Prostate gland (tissue), 2 donors: ENCODE results near the gene PLEKHM1. TPM values are rescaled to one million over a fixed set of nuclear protein-coding genes. Genes with fewer than 3 reads are reported as not detected.
"Not testable (repeated sequence)": the region's sequence is repeated elsewhere in the genome, so short reads cannot be mapped to it uniquely, and the experiment has no call there.

ENCODE experiments used
- DNase-seq: peaks from one replicate; pipeline ENCODE4 v3.0.0-alpha.2; 2019; ENCODE audit warnings: low spot score
- H3K27ac ChIP-seq, 2 donors: fragments of 200-600 bp; sonication (generic); 2 replicates each; pipeline ENCODE4 v1.5.1; 2017 to 2019
- H3K27me3 ChIP-seq: fragments of 200-600 bp; sonication (generic); replicated peaks from 2 replicates; pipeline ENCODE4 v1.5.1; 2019; ENCODE audit not compliant: insufficient read depth
- H3K36me3 ChIP-seq, 2 donors: fragments of 200-600 bp; sonication (generic); 1 replicate in 1 of 2; 2 replicates in 1 of 2; pipeline versions ENCODE4 v1.5.1 to v1.8.1; 2017 to 2019
- H3K4me1 ChIP-seq: fragments of 200-600 bp; sonication (generic); replicated peaks from 2 replicates; pipeline ENCODE4 v1.5.1; 2019
- H3K4me3 ChIP-seq, 2 donors: fragments of 200-600 bp; sonication (generic); 2 replicates each; pipeline ENCODE4 v1.5.1; 2017 to 2019
- H3K9me3 ChIP-seq: fragments of 200-600 bp; sonication (generic); 2 replicates; pipeline ENCODE4 v1.5.1; 2017
- WGBS: methylation state at CpG from one replicate; pipeline ENCODE4 v1.1.5; 2018; 5-methylcytosine and 5-hydroxymethylcytosine counted together
- intact Hi-C: fragments of 100-400 bp; cut with DNase I; formaldehyde crosslinking; loops from one replicate; pipeline ENCODE4 v1.14.2; 2022
- total RNA-seq, 2 donors: library from RNA; depleted of rRNA; stranded (reverse); fragments of >200 nt; gene quantifications; one replicate each; pipeline ENCODE4 v1.1.0, GENCODE V29; 2016

PLEKHM1 gene
- total RNA-seq, 2 donors from 2014 or later: 33.2 to 39.8 TPM

- DNase-seq, H3K9me3 ChIP-seq, H3K36me3 ChIP-seq, H3K27ac ChIP-seq, intact Hi-C loops, H3K4me1 ChIP-seq, H3K4me3 ChIP-seq, H3K27me3 ChIP-seq: not testable (repeated sequence)
- WGBS: 61% methylated on average over 7 of the region's 7 CpGs
Observed at GRCh38 chr17:45448066-45448465, 42.5 kb downstream of the PLEKHM1 start.

GRCh38 chr17:45447650-45448049 lies 42.9 kb downstream of the PLEKHM1 start:
- H3K36me3 ChIP-seq, intact Hi-C loops, H3K9me3 ChIP-seq, H3K27me3 ChIP-seq, H3K4me1 ChIP-seq, H3K27ac ChIP-seq, H3K4me3 ChIP-seq, DNase-seq: not testable (repeated sequence)
- WGBS: 75% methylated on average over 14 of the region's 14 CpGs

- not testable (repeated sequence) for H3K36me3 ChIP-seq, H3K9me3 ChIP-seq
Observed at GRCh38 chr17:45446872-45447625, 43.5 kb downstream of the PLEKHM1 start.

GRCh38 chr17:45445901-45446743 lies 44.4 kb downstream of the PLEKHM1 start:
- intact Hi-C loops, DNase-seq, H3K27me3 ChIP-seq, H3K4me3 ChIP-seq, H3K4me1 ChIP-seq, H3K9me3 ChIP-seq, H3K36me3 ChIP-seq, H3K27ac ChIP-seq: not testable (repeated sequence)
- WGBS: 79% methylated on average over 16 of the region's 16 CpGs

More at GRCh38 chr17:45446872-45447625, 43.5 kb downstream of the PLEKHM1 start:
- WGBS: 76% methylated on average over 8 of the region's 8 CpGs
- H3K27ac ChIP-seq, H3K4me3 ChIP-seq, H3K27me3 ChIP-seq, DNase-seq, intact Hi-C loops, H3K4me1 ChIP-seq: not testable (repeated sequence)

- H3K4me1 ChIP-seq, intact Hi-C loops, DNase-seq, H3K4me3 ChIP-seq, H3K27me3 ChIP-seq, H3K9me3 ChIP-seq, H3K36me3 ChIP-seq, H3K27ac ChIP-seq: not testable (repeated sequence)
- WGBS: 91% methylated on average over 21 of the region's 21 CpGs
Observed at GRCh38 chr17:45444856-45445820, 45.4 kb downstream of the PLEKHM1 start.

- H3K9me3 ChIP-seq, DNase-seq, H3K27me3 ChIP-seq, intact Hi-C loops, H3K4me1 ChIP-seq, H3K36me3 ChIP-seq, H3K4me3 ChIP-seq, H3K27ac ChIP-seq: not testable (repeated sequence)
- WGBS: 92% methylated on average over 10 of the region's 10 CpGs
Observed at GRCh38 chr17:45444301-45444700, 46.2 kb downstream of the PLEKHM1 start.

- H3K36me3 ChIP-seq, H3K9me3 ChIP-seq, H3K4me1 ChIP-seq, H3K27me3 ChIP-seq, H3K27ac ChIP-seq, DNase-seq, H3K4me3 ChIP-seq, intact Hi-C loops: not testable (repeated sequence)
- WGBS: 88% methylated on average over 9 of the region's 10 CpGs
Observed at GRCh38 chr17:45443371-45444260, 46.9 kb downstream of the PLEKHM1 start.
